NCI-H1417 (cell line): ENCODE data around the gene LRTM2.
A peak's percentile ranks its signal among the peaks of the same experiment; 100 is the strongest.

ENCODE experiments used
- DNase-seq, 3 experiments: peaks; one replicate each; lab custom pipeline; 2025; lab: John Stamatoyannopoulos, UW

The LRTM2 gene

DNA sequence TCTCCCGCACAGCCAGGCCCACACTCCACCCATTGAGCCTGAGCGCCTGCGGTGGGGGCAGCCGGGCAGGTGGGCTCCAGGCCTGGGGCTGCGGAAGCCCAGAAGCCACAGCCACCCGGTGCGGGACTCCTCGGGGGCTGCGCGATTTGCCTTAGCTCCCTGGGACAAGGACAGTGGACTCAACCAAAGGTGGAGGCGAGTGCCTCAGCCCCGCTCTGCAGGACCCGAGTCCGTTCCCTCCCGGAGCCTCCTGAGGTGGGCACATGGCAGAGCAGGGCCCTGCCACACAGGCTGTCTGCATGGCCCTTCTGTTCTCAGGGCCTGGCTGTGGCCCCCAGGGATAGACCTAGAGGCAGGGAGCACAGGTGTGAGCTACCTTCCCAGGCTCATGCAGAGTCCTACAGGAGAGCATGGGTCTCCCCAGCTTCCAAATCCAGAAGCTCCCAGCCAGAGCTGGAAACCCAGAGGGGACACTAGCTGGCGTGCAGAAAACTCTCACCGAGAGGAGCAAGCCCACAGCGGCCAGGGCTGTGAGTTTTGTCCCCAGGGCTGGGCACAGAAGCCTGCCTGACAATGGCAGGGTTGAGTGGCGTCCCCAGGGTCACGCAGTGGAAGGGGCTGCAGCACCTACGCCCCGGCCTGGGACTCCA is 22.2 kb upstream of the LRTM2 start:
- no peak for DNase-seq

DNA sequence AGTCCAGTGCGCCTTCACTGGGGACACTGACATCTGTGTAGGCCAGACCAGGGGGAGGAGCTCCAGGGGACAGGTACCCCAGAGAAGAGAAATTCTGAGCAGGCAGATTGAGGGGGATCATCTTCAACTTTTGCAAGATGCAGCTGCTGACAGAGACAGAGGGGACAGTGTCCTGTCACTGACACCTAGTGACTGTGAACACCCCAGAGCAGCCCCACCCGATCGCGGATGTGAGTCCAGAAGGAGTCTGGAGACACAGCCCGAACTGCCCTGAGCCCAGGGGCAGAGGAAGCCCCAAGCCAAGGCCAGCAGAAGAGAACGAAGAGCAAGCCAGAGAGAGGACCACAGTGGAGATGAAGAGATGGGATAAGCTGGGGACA is 21.7 kb upstream of the LRTM2 start:
- DNase-seq: no peak

DNA sequence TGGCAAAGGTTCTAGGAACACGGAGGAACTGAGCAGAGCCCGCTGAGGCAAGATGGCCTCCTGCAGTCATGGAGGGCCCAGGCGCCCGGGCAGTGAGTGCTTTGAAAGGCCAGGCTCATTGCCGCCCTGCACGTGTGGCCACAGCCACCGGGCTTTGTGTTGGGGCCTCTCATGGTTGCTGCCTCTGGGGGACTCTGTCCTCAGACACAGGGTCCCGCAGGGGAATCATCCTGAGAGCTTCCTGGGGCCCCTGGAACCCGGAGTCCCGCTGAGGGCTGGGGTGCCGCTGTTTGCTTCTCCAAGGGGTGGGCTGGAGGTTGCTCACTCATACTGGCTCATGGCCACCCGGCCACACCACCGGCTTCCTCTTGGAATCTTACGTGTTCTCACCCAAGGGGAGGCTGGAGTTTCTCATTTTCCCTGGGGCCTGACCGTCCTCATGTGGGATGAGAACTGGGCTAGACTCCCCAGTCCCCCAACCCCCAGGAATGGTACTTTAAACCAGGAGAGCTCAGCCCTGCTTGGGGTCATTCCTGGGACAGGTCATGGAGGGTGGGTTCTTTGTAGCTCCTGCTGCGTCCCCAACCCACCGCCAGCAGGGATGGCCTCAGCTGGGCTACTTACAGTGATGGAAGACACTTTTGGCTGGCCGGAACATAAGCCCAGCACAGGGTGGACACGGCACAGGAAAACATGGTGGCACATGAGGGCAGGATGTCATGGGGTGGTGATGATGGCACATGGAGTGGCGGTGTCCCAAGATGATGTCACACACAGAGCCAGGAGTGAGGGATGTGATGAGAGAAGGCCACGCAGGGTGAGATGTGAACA is 21.1 kb upstream of the LRTM2 start:
- DNase-seq: no peak

DNA sequence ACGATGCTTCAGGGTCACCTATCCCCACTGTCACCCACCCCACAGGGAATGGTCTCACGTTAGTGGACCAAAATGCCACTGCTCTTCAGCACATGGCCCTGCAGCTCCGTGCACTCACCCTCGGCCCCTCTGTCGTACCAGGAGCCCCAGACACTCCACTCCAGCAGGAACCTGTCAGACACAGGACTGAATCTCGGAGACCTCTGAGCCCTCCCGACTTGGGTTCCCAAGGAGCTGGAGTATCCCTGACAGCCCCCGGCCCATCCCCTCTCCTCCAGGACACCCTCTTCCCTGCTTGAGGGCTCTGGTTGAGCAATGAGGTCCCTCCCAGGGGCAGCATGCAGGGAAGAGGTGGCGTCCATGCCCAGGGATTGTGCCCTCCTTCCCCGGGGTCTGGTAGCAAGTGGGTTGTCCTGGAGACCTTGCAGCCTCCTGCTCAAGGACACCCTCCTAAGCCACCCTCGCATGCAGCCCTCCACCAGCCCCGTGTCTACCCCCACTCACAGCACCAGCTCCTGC is 20.4 kb upstream of the LRTM2 start:
- no peak for DNase-seq

DNA sequence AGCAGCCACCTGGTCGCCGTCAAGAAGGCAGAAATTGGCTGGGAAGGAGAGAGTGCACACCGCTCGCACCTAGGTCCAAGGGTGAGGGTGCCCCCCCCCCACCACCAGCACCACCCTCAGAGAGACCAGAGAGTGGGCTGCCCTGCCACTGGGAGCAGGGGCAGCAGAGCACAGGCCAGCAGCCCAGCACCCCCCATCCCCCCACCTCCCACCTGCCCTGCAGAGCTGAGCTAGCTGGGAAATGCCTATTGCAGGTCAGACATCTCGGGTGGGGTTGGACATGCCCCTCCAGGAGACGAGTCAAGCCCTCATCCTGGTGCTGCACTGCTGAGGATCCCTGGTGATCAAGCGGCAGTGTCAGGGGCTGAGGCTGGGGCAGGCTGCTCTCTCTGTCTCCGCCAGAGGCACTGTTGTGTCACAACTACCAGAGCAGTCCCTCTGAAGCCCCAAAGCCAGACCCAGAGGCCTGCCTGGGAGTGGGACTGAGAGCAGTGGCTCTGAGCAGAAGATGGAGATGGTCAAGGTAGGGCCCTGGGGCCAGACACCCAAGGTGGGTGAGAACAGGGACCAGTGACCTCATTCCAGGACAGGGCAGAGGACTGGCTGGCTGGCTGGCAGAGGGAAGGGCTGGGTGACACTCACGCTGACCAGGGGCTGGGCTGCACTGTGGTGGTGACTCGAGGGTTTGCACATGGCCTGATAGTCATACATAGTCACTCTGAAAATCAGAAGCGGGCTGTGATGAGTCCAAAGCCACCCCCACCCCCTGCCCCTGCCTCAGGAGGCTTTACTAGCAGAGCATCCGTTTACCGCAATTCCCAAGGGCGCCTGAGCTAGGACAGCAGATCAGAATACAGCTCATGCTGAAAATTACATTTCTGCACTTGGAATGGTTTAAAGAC is 19.7 kb upstream of the LRTM2 start:
- DNase-seq: peak in 1 of 3 experiments; percentile 13

DNA sequence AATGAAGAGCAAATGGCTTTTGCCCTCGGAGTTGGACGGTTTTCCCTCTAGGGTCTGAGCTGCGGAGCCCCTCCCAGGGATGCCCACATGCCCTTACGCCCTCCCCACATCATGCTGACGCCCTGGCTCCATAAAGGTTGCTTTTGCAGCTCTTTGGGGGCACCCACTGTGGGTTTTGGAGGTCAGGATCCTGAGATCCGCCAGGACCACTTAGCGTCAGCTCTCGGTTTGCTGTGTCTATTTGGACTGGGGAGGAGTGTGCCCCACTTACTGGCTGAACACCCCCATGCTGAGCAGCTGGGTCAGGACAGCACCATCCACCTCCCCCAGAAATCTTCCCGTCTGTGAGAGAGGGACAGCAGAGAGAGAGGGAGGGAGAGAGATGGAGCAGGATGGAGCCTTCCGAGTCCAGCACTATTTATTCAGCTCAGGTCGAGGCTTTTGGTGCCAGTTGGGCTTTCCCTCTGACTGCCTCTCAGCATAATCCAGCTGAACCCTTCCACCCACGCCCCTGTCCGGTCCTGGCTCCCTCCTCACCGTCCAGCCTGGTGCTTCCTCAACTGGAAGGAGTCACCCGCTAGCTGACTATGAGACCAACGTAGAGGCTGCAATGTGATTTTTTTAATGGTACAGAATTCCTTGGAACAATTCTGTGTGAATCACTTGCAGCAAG is 18.9 kb upstream of the LRTM2 start:
- DNase-seq: no peak

DNA sequence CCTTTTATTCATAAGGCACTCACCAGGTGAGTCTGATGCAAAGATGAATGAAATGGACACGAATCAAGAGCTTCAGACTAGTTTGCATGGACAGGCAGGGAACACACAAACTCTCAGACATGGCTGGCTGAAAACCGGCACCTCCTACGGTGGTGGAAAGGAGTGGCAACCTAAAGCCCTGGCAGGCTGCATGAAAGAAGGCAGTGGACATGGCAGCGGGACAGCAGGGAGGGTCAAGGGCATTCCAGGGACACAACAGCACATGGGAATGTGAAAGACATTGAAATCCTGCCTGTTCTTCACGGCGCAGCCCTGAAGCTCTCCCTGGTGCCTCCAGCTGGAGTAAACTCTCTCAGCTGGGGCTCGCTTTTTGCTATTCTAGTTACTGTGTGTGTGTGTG is 16.6 kb upstream of the LRTM2 start:
- DNase-seq: no peak

DNA sequence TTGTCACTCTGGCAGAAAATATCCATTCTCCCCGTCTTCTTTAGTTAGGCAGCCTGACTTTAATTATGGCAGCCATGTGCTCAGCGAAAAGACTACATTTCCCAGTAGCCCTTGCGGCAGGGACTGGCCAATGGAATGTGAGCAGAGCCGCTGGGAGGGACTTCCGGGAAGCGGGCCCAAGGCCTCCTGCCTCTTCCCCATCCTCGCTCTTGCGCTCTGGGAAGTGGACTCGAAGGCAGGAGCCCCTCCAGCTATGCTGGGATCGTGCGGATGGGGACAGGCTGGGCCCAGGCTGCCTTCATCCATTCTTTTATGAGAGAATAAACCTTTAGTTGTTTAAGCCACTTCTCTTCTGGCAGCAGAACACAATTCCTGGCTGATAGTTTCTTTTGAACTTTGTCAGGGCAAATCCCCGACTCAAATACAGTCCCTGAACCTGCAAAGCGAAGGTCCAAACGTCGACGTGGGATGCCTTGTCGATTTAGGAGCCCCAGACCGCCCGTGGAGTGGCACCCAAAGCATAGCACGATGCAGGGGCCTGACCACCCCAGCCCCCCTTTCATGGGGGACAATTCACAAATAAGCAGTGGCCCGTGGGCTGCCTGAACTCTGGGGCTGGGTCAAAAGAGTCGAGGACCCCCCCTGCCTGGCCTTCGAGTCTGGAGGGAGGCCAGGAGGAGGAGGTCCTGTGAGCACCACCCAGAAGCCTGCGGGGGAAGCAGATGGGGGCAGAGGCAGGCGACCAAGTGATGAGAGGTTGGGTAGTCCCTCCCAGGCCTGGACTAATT is 15.6 kb upstream of the LRTM2 start:
- DNase-seq: peak; percentile 52 to 79 (median 73)

DNA sequence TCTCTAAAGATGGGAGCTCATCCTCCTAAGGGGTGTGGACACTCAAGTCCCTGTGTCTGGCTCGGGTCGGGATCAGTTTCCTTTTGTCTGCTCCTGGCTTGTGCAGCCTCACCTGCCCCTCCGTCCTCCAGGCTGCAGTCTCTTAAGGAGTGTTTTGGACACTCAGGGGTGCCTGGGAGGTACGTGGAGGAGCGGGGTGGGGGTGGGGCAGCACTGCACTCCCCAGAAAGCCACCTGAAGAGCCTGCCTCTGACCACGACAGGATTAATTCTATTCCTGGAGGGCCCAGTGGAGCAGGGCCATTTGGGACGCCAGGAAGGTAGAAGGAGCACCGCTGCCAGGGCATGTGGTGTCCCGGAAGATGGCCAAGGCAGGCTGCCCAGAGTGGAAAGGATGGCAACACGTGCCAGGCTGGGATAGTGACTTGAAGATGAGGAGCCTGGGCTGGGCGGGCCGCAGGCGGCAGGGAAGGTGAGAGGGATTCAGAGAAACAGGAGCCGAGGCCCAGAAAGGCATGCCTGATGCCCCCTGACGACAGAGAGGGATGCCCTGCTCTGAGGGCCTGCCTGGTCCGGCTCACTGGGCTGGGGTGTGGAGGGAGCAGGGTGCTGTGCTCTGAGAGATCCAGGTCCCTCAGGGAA is 14.8 kb upstream of the LRTM2 start:
- no peak for DNase-seq

DNA sequence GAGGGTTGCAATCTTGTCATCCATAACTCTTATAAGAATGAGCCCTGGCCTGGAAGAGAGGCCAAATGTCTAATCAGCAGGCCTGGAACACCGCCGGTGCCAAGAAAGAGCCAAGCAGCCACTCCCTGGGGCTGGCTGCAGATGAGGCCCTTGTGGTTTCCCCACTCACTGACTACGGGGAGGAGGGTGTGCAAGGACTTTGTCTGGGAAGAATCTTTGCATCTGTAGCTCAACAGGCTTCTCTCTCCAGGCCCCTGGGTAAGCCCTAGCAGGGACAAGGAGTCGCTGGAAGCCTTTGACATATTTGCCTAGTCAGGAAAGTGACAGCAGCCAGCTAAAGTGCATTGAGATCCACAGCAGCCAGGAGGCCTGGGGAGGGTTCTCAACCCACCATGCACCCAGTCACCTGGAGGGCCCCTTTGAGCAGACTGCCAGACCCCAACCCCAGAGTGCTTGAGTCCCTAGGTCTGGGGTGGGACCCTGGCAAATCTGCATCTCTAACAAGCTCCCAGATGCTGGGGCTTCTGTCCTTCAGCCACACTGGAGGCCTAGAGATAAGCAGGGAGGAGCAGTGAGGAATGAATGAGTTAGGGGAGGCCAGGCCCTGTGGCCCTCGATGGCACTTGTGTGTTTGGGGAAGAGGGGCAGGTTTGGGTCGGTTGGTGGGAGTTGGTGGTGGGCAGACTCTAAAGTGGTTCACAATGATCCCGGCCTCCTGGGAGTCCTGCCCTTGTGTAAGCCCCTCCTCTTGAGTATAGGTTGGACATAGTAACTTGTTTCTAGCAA is 13.9 kb upstream of the LRTM2 start:
- DNase-seq: no peak

DNA sequence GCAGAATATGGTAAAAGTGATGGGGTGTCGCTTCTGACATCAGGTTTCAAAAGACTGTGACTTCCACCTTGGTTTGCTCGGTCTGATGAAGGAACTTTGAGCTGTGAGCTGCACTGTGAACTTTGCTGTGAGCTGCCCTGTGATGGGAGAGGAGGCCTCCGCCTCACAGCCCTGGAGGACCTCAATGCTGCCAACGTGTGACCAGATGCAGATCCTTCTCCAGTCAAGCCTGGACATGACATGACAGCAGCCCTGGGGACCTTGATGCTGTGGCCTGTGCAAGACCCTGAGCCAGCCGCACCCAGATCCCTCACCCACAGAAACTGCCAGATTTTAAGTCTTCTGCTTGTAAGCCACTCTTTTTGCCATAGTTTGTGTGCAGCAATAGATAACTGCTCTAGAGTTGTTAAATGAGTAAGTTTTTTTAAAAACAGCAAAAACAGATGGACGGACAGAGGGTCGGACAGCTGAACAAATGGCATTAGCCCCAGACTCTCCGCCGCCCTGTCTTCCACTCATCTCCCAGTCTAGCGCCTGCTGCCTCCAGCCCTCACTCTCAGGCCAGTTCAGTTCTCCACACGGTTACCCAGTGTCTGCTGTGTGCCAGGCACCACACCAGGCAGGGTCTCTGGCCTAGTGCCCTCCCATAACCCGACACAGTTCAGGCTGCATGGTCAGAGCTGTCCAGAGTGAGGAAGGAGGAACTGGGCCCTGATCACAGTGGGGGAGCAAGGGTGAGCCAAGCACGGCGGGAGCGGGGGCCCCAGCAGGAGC is 13.1 kb upstream of the LRTM2 start:
- DNase-seq: no peak

DNA sequence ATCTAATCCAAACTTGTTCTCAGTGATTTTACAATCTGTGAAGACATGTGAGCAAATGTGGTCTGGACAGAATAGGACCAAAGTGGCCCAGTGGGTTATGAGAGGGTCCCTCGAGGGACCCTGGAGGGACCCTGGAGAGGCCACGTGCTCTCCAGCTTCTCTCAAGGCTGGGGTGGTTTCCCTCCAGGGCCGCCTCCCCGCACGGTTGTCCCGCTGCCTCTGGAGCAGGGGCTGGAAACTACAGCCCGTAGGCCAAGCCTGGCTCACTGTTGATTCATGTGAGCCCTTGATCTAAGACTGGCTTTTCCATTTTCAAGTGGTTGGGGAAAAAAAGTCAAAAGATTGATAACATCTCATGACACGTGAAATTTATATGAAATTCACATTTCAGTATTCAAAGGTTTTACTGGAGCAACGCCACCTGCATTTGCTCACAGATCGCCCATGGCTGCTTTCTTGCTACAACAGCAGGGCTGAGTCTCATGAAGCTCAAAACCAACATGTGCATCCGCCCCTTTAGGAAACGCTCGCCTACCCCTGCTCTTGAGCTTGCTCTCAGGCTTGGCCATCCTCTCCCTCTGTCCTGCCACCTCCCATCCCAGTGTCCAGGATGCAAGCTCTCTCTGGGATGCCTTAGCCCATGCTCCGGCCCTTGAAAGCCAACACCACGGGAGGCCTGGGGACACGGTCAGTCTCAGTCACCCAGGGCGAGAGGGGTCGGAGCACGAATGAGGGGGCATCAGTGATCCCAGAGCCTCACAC is 12.1 kb upstream of the LRTM2 start:
- no peak for DNase-seq

DNA sequence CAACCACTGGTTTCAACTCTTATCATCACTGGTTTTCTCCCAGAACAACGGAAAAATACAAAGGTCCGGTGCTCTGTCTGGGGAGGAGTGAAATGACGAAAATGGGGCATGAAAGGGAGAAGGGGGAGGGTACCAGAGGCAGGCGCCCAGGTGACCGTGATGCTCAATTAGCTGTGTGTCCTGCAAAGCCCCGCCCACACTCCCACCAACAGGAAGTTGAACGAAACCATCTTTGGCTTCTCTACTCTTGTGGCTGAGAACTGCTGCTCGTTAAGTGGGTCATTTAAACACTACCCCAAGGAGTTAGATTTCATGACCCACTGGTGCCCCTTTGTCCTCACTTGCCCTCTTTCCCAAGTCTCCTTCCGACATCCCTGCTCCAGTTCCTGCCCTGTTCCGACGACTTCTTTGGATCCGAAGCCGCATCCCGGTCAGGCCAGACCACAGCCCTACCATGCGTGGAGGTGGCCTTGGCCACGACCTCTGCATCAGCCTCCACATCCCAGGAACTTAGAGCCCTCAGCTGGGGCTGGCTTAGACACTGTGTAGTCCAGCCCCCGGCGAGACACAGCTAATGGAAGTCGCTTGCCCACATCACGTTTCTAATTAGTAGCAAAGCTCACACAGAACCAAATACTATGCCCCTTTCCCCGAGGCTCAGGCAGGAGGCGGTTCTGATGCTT is 11.4 kb upstream of the LRTM2 start:
- DNase-seq: no peak

DNA sequence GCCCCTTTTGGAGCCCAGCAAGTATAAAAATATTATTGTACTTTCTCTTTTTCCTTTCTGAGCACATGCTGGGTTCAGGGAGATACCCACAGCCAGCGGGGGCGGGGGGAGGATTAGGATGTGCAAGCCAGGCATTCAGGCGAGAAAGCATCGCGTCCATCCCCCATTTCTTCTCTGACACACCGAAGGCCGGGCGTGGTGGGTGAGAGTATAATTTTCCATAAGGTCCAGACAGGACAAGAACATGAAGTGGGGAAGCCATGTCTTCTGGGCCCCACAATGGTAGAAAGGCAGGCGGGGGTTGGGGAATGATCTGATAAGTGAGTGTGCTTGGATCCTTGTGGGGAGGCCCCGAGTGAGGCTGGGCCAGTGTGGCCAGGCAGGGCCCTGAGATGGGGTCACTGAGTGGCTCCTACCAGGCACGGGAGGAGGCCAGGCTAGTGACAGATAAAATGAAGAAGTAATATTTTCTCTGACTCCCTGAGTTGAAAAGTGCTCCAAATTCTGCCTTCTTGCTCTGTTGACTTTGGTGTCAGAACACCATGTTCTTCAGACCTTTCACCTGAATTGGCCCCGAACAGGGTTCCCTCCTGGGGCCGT is 10.7 kb upstream of the LRTM2 start:
- DNase-seq: no peak

DNA sequence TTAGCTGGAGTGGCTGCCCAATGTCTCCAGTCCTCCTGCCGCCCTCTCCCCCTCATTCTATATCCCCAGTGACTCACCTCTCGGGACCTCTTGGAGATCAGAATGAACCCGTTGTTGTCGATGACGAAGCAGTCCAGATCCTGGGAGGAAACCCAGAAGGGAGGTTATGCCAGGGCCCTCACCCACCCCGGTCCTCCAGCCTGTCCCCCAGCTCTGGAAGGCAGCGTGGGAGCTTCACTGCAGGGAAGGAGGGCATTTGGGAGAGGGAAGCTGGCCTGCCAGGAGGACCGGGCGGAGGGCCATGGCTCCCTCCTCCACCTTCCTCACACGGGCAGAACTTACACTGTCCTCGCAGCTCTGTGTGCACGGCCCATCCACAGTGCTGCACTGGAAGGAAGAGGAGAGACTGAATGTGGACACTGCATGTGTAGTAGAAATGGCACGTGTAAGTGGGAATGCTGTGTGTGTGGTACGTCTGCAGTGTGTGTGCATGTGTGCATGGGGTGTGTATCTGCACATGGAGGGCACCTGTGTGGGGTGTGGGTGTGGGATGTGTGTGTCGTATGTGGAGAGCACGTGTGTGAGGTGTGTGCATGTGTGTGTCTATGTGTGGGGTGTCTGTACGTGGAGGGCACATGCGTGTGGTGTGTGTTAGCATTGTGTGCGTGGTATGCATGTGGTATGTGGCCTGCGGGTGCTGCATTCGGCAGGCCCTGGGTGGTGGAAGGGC is 10.0 kb upstream of the LRTM2 start:
- DNase-seq: no peak

DNA sequence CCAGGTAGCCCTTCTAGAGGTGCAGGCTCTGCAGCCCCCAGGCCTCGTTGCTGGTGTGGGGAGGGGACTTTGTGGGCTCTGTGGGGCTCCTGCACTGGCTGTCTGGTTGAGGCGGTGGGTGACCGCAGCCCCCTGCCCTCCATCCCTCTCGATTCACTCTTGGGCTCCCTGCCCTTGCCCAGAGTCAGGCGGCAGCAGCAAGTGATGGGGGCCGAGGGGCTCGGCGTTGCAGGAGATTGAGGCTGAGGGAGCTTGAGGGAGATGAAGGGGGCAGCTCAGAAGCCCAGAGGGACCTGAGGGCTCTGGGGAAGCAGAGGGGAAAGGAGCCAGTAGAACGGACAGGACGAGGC is 9.5 kb upstream of the LRTM2 start:
- no peak for DNase-seq
